ENCODE data around the gene A4GALT.
"Not testable (repeated sequence)": the region's sequence is repeated elsewhere in the genome, so short reads cannot be mapped to it uniquely, and the experiment has no call there.

A4GALT gene

DNA sequence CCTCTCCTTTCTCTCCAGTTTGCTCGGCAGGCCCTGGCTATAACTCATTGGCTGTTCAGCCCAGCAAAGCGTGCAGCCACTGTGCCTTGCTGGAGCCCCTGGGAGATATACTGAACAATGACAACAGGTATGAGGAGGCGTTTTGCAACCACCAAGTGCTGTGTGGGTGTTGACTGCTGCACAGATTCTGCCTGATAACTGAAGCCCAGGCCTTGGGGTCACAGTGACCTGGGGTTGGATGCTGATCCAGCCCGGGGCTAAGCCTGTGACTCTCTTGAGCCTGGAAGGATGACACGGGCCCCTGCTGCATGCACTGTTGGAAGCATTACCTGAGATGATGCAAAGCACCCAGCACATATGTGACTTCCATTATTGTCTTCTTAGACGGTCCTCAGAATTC is 13.7 kb upstream of the A4GALT start:
- DNase-seq: no peak

DNA sequence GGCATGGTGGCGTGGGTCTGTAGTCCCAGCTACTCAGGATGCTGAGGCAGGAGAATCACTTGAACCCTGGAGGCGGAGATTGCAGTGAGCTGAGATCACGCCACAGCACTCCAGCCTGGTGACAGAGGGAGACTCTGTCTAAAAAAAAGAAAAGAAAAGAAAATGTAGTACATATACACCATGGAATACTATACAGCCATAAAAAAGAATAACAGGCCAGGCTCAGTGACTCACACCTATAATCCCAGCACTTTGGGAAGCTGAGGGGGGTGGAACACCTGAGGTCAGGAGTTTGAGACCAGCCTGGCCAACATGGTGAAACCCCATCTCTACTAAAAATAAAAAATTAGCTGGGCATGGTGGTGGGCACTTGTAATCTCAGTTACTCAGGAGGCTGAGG is 12.7 kb upstream of the A4GALT start:
- not testable (repeated sequence) for DNase-seq

DNA sequence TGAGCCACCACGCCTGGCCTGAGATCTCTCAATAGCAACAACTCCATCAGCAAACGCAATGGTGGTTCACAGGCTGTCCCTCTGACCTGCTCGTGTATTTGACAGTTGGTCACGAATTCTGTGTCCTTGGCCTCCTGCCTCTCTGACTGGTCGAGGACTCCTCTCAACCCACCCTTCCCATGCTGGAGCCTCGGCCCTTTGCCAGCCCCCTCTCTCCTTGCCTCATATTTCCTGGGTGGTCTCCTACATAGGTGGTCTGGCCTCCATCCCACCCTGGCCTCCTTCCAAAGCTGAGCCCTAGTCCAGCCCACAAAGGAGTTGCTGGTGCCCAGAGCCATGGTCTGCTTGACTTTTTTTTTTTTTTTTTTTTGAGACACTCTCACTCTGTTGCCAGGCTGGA is 11.4 kb upstream of the A4GALT start:
- DNase-seq: no peak

DNA sequence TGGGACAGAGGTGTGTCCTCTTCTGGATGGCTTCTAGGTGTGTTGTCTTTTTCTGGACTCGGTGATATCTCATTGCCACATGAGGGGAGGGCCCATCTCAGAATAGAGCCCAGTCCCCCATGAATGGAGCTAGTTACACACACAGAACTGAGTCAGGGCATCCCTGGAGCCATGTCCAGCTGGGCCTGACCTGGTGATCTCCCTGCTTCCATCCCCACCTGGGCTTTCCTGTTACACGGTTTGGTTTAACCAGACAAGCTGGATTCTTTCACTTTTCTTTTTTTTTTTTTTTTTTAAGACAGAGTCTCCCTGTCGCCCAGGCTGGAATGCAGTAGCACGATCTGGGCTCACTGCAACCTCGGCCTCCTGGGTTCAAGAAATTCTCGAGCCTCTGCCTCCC is 6.1 kb upstream of the A4GALT start:
- DNase-seq: no peak

DNA sequence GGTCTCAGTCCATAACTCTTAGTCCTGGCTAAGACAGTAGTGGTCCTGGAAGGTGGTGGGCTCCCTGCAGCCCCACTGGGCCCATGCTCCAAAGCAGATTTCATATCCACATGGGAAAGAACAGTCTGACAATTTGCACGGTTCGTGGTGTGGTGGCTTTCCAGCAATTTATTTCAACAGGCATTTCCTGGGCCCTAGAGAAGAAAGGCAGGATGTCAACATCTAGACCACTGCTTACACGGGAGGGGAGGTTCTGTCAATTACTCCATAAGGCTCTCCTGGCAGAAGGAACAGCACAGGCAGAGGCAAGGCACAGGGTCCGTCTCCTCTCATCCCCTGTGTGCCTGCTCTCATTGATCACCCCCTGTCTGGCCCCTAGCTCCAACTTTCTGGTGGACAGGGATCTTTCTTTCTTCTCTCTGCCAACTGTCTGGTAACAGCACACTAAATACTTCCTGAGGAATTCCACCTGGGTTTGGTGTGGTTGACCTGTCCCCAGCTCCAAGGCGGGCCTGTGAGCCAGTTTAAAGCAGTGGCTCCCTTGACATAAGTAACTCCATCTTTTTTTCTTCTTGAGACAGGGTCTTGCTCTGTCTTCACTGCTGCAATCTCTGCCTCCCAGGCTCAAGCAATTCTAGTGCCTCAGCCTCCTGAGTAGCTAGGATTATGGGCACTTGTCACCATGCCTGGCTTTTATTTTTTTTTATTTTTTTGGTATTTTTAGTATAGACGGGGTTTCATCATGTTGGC is 5.1 kb upstream of the A4GALT start:
- DNase-seq: no peak

DNA sequence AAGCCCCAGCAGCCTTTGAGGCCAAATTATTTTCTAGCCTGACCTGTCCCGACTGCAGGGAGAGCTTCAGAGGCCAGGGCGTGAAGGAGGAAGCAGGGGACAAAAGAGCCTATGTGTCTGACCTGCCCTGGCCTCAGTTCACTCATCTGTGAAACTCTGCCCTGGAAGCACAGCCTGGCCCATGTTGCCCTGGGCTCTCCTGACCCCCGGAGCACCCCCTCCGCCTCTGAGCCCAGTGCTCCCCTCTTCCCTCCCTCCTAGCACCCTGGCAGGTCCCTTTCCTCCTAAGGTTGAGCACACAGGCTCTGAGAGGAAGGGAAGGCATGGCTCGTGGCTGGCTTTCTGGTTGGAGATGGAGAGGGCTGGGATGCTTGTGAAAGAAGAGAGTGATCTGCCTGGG is 3.4 kb upstream of the A4GALT start:
- no peak for DNase-seq

DNA sequence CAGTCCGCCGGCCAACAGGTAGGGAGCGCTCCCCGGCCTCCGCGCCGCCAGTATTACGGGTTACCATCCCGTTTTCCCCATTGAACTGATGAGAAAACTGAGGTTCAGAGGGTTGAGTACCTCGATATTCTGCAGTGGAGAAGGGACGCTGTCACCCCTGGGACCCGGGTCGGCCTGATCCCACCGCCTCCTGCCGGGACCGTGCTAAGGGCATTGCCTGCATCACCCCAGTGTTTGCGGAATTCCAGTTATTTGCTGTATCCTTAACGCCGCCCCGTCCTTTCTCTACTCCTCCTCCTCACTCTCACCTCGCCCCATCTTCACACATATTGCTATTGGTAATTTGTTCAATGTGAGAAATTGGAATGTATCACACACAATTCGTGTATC is 370 bp upstream of the A4GALT start:
- no peak for DNase-seq

DNA sequence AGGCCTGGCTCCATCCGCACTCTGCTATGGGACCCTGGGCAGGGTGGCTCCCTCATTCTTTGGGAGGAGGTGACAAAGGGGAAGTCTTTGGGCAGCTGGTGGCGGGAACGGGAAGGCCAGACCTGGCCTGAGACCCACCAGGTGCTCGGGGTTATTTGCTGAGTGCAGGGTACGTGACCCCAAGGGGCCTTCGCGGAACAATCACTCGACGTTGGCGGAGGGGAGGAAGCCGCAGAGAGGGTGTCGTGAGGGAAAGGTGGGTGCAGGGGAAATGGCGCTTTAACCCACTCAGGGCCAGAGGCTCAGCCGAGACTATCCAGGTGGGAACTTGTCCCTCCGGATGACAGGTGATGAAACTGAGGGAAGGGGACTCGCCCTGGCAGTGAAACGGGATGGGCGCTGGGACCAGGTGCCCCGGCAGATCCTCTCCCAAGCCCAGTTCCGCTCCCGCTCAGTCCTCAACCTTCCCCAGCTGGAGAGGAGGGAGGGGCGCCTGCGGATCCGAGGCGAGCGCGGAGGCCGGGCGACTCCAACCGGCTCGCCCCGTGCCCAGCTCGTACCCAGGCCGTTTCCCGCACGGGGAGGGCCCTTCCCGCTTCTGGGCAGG is 911 bp downstream of the A4GALT start:
- no peak for DNase-seq

DNA sequence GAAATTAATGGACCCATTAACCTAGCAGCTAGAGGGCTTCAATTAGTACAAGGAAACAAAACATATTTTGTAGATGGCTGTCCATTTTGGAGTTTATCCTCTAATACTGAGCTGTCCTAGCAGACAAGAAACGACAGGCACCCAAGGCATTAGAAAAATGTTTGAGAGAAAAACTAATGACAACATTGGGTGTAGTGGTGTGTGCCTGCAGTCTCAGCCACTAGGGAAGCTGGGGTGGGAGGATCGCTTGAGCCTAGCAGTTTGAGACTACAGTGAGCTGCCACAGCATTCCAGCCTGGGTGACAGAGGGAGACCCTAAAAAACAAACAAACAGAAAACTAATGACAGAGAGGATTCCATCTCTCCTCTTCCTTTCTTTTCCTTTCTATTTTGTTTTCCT is 1.5 kb downstream of the A4GALT start:
- no peak for DNase-seq

DNA sequence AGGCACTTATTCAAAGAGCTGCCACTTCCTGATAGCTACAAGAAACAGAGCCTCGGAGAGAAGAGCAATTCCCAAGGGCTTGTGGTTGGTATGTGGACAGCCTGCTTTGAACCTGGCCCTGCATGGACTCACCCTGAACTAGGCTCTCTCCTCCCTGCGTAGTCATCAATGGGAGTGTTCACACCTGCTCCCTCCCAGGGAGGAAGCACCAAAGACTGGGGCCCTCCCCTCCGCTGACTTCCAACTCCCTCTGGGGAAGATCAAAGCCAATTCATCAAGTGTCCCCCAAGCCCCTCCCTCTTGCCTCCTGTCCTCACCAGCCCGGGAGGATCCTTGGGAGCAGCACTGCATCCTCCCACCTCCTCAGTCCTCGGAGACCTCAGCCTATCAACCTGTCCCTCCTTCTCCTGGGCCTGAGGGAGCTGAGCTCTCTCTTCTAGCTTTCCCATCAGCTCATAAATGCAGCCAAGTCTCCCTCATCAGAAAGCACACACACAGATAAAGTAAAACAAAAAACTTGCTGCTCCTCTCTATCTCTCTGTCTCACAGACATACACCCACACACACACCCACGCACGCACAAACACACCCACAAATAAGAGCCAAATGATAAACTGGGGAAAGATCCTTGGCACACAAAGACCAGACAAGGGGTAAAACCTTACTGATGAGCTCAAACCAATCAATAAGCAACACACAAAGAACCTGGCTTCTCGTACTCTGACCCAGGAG is 3.3 kb downstream of the A4GALT start:
- no peak for DNase-seq

DNA sequence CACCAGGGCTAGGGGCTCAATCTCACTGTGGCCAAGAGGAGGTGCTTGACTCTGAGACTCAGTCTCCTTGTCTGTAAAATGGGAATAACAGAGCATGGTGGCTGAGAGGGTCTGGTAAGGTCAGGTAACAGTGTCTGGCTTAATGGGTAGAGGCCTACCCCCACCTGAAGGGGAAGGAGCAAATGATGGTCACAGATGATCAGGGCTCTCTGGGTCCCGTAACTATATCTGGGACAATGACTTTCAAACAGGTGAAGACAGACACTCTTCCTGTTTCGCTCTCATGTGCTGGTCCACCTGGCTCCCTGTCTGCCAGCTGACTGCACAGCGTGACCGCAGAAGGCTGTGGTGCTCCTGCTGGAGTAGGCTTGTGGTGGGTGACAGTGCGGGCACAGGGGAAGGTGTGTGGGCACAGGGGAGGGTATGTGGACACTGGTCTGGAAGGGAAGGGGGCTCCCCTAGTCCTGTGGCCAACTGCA is 4.0 kb downstream of the A4GALT start:
- DNase-seq: no peak

DNA sequence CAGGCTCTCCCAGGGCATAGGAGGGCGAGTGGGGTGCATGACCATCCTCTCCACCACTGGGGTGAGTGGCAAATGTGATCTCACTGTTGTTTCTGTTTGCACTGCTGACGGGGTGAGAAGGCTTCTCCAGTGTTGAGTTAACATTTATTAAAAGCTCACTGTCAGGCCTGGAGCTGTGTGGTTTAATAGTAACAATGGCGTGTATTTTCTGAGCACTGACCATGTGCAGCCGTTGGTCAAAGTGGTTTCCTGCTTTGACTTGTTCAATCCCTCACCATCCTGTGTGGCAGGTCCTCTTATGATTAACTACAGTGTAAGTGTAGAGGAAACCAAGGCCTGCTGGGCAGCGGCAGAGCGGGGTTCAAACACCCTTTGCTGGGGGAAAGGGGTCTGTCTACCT is 4.4 kb downstream of the A4GALT start:
- no peak for DNase-seq

DNA sequence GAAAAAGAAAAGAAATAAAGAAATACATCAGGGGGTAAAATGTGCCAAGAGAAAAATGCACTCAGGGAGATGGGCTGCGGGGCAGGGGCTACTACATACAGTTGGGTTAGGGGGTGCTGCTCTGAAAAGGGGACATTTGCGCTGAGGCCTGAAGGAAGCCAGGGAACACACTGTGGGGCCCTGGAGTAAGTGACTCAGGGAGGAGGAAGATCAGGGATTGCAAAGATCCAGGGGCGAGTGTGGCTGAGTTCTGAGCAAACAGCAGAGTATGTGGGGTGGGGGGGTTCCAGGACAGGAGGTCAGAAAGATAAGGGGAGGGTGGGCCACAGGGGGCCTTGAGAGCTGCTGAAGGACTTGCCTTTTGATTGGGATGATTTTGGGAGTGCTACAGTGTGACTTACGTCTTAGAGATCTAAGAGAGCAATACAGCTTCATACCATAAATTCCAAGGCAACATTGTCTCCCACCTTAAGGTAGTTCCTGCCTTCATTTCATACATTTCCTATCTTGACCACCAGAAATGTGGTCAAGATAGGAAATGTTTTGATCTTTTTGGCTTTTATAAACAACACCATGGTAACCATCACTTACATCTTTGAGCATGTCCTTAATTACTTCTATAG is 5.8 kb downstream of the A4GALT start:
- no peak for DNase-seq

DNA sequence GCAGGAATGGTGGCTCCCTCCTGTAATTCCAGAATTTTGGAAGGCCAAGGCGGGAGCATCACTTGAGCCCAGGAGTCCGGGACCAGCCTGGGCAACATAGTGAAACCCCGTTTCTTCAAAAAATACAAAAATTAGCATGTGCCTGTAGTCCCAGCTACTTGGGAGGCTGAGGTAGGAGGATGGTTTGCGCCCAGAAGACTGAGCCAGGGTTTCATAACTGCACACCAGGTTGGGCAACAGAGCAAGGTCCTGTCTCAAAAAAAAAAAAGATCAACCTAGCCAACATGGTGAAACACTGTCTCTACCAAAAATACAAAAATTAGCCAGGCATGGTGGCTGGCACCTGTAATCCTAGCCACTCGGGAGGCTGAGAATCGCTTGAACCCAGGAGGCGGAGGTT is 6.4 kb downstream of the A4GALT start:
- DNase-seq: no peak

DNA sequence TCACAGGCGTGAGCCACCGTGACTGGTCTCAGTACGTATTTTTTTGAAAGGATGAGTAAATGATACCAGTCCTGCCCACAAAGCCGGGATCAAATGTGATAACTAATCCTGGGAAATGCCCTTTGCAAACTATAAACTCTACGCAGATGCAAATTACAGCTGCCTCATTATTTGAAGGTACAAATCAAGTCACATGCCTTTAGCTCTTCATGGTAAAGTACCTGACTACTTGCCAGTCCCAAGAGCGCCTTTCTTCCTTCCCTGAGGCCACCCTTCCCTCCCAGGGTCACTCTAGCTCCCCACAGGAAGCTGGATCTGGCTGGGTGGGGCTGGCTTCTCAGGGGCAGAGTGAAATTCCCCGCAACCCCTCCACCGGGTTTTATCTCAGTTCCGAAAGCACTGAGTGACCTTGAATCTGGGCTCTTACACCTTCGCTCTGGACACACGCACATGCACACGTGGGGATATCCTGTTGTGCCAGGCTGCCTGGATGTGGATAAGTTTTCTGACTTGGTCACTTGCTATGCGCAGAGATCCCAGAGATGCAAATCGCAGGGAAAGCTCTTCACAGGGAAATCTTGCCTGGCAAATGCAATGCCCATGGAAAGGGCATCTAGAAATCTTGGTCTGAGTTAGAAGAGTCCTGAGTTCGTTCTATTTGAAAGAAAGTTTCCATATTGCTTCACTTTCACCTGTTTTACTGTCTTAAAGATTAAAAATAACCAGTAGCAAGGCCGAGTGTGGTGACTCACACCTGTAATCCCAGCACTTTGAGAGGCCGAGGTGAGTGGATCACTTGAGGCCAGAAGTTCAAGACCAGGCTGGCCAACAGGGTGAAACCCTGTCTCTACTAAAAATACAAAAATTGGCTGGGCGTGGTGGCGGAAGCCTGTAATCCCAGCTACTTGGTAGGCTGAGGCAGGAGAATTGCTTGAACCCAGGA is 8.5 kb downstream of the A4GALT start:
- DNase-seq: no peak

DNA sequence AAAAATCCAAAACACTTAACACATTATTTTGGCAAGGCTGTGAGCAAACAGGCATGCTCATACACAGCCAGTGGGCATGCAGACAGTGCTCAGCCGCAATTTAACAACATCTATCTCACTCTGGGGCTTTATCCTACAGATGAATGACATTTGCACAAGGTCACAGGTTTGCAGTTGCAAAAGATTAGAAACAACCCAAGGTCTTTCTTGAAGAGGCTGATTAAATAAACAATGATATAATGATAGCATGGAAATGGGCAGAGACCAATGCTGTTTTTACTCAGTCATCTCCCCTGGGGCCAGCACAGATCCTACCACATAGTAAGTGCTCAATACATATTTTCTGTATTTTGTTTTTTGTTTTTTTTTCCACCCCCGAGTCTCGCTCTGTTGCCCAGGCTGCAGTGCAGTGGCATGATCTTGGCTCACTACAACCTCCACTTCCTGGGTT is 9.4 kb downstream of the A4GALT start:
- no peak for DNase-seq

DNA sequence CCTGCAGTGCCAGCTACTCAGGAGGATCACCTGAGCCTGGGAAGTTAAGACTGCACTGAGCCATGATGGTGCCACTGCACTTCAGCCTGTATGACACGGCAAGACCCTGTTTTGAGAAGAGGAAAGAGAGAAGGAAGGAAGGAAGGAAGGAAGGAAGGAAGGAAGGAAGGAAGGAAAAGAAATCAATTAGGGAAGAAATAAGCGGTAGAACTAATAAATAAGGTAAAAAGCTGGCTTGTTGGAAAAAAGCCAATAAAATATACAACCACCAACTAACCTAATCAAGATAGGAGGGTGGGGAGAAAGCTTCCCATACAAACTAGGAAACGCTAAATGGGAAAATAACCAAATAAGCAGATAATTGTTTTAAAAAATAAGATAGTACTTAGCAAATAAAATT is 12.3 kb downstream of the A4GALT start:
- DNase-seq: no peak

DNA sequence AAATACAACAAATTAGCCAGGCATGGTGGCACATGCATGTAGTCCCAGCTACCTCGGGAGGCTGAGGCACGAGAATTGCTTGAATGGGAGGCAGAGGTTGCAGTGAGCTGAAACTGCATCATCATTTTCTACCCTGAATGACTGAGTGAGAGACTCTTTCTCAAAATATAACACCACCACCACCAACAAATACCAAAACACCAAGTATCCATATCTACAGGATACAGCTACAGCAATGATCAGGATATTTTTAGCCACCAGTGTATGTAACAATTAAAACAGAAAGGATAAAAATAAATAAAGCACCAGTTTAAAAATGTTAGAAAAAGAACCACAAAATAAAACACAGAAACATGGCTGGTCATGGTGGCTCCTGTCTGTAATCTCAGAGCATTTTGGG is 13.2 kb downstream of the A4GALT start:
- DNase-seq: no peak

DNA sequence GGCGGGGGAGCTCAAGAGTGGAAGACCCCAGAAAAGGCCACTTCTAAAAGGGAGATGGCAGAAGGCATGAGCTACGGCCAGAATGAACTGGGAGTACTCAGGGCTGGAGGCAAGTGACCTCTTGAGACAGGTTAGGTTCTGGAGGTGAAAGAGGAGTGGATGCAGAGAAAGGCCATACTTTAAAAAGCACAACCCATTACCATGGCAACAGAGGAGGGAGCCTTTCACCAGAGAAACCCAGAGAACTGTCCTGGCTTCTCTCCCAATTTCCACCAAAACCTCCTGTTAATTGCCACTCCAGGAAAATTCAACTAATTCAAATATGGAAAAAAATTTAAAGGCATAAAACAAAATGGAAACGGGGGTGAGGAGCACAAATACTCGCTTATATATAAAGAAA is 15.8 kb downstream of the A4GALT start:
- no peak for DNase-seq

DNA sequence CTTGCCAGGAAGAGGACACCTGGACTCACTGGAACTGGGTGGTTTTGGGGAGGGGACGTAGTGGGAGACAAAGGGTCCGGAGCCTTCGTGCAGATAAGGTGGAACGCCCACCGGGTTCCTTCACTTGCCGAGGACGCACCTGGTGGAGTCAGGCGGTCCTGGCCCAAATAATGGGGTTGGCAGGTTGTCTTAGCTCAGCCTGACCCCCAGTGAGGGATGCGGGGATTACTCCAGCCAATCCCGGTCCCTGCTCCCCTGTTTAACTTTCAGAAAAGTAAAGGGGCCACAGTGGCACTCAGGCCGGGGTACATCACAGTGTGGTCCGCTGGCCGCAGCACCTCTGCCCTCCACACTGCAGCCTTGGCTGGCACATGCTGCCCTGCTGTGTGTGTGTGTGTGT is 18.0 kb downstream of the A4GALT start:
- no peak for DNase-seq

DNA sequence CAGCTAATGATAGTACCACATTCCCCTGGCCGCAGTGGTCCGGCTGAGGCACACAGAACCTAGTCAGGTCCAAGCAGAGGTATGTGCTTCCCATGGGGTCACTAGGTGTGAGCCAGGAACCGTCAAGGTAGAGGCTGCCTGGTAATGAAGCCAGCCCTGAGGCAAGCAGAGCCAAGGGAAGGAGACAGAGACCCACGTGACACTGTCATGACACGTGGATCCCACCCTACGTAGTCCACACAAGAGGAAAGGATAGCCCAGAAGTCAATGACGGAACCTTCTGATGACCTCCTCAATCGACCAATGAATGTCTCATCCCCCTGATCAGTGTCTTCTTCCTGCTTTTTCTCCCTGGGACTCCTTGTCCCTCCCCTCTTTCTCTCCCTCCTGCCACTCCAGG is 19.0 kb downstream of the A4GALT start:
- no peak for DNase-seq

DNA sequence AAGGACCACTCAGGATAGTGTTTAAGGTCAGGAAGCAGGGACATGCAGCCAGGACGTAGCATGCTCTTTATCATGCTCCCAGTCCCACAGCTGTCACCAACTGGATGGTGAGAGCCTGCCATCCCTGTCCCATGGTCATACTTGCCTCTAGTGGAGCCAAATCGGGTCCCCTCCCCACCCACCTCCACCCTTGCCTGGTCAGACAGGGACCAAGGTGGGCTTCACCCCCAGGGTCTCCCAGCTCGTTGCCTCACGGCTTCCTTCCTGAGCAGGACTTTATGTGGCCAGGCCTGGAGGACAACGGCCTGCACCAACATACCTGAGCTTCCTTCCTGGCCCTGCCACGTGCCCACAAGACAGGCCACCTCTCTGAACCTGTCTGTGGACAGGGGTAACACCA is 19.8 kb downstream of the A4GALT start:
- DNase-seq: no peak

DNA sequence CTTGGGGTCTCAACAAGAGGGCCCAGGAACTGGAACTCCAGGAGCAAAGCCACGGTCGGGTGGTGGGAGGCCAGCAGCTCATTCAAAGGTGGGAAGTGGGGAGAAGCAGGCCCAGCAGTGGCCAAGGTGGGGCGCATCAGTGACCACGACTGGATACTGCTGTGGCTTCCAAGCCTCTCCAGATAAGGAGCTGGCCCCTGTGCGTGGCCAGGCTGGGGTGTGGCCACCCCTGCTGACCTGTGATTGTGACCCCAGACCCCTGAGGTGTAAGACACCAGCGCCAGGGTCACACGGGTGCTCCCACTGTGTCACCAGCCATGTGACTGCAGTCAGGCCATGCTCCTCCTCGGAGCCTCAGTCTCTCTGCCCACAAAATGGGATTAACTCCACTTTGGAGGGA is 20.3 kb downstream of the A4GALT start:
- DNase-seq: no peak
